Lower leg skin (tissue), 3 donors: ENCODE measurements around the gene THSD7B.

Experiments used
- POLR2A ChIP-seq, 2 donors: fragments of 450-650 bp; IDR thresholded peaks; one replicate each; pipeline ENCODE4 v1.6.1; 2016 to 2017; ENCODE audit warnings: antibody characterized with exemption in 2 of 2, mild to moderate bottlenecking in 1 of 2, moderate library complexity in 1 of 2
- TF ChIP-seq, protein P1 (sequence below), 3 donors: fragments of 450-650 bp; IDR thresholded peaks; one replicate each; pipeline ENCODE4 v1.5.1; 2016; ENCODE audit warnings: antibody characterized with exemption in 3 of 3, mild to moderate bottlenecking in 3 of 3, moderate library complexity in 2 of 3

DNA sequence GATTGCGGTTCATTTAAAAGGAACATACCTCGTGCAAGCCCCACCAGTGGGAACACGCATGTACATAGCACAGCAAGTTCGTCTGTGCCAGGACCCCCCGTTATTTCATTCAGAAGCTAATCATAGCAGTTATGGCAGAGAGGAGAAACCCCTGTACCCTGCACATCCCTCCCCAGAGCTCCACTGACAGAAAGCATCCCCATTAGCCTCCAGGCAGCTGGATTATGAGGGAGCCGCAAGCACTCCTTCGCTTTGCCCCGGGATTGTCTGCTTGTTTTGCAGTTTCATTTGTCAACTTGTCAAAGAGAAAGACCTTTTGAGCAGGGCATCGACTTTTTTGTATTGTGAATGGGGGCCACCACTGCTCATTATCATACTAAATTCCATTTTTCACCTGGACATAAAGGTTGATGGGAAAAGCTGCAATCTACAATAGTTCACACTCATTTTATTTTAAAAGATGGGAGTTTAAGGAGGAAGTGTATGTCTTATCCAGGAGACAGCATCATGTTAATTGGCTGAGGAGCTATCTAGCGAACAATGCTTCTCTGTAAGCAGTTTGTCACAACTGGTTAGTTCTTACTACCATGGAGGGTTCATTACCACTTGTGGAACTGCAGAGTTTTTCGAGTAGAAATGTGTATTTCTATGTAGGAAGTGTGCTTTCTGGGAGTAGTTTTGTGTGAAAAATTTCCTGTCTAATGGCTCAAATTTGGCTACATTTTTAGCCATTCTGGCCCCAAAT is 255.3 kb downstream of the THSD7B start:
- TF ChIP-seq, protein P1, sequence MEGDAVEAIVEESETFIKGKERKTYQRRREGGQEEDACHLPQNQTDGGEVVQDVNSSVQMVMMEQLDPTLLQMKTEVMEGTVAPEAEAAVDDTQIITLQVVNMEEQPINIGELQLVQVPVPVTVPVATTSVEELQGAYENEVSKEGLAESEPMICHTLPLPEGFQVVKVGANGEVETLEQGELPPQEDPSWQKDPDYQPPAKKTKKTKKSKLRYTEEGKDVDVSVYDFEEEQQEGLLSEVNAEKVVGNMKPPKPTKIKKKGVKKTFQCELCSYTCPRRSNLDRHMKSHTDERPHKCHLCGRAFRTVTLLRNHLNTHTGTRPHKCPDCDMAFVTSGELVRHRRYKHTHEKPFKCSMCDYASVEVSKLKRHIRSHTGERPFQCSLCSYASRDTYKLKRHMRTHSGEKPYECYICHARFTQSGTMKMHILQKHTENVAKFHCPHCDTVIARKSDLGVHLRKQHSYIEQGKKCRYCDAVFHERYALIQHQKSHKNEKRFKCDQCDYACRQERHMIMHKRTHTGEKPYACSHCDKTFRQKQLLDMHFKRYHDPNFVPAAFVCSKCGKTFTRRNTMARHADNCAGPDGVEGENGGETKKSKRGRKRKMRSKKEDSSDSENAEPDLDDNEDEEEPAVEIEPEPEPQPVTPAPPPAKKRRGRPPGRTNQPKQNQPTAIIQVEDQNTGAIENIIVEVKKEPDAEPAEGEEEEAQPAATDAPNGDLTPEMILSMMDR (IDR thresholded peaks at IDR 0.05): no peak
- TF ChIP-seq POLR2A (IDR thresholded peaks at IDR 0.05): no peak
